OCI-LY7 (cell line): Measurements from ENCODE around the gene LIMS4. TPM values are rescaled to one million over a fixed set of nuclear protein-coding genes. Genes with fewer than 3 reads are reported as not detected.
"Not testable (repeated sequence)": the region's sequence is repeated elsewhere in the genome, so short reads cannot be mapped to it uniquely, and the experiment has no call there.

Source experiments
- BruUV-seq: library from RNA; stranded (reverse); fragments of 400-500 nt; replicated peaks from 2 replicates; lab custom pipeline; 2021; lab: Mats Ljungman, UMichigan
- CTCF ChIA-PET: fragments of 300-600 bp; sonication (Branson Sonifier 250); formaldehyde crosslinking; loops from one replicate; lab custom pipeline; 2022; ENCODE audit warnings: antibody characterized with exemption; ENCODE audit not compliant: unreplicated experiment; lab: Charles Lee
- POLR2A ChIA-PET: fragments of 300-600 bp; sonication (Branson Sonifier 250); formaldehyde crosslinking; loops from one replicate; lab custom pipeline; 2022; ENCODE audit warnings: antibody characterized with exemption; lab: Charles Lee
- DNase-seq: peaks from one replicate; pipeline ENCODE4 v3.0.0-alpha.2; 2015; ENCODE audit warnings: low spot score
- H2AFZ ChIP-seq: fragments of 200-600 bp; sonication (generic), shearing (Covaris generic); 2 replicates; pipeline ENCODE4 v1.6.1; 2014; ENCODE audit warnings: mild to moderate bottlenecking, antibody characterized with exemption, low read length, moderate library complexity
- H3K27ac ChIP-seq: fragments of 200-600 bp; sonication (generic); 2 replicates; pipeline ENCODE4 v1.5.1; 2014; ENCODE audit warnings: mixed run types, low read depth, mild to moderate bottlenecking, moderate library complexity, low read length, inconsistent platforms; ENCODE audit not compliant: poor library complexity, severe bottlenecking
- H3K36me3 ChIP-seq: fragments of 200-600 bp; sonication (generic); 2 replicates; pipeline ENCODE4 v1.6.1; 2014; ENCODE audit warnings: mild to moderate bottlenecking, antibody characterized with exemption, low read length, moderate library complexity, mixed read lengths; ENCODE audit not compliant: insufficient read depth
- H3K4me1 ChIP-seq: fragments of 200-600 bp; sonication (generic); 2 replicates; pipeline ENCODE4 v1.5.1; 2014; ENCODE audit warnings: mild to moderate bottlenecking, low read length; ENCODE audit not compliant: insufficient read depth, poor library complexity, severe bottlenecking
- H3K4me2 ChIP-seq: fragments of 200-600 bp; sonication (generic); 2 replicates; pipeline ENCODE4 v1.6.1; 2014; ENCODE audit warnings: mild to moderate bottlenecking, low read length
- H3K4me3 ChIP-seq: fragments of 200-600 bp; sonication (generic); 2 replicates; pipeline ENCODE4 v1.5.1; 2014; ENCODE audit warnings: mild to moderate bottlenecking, low read depth, low read length; ENCODE audit not compliant: poor library complexity, severe bottlenecking
- H3K79me2 ChIP-seq: fragments of 200-600 bp; sonication (generic); 2 replicates; pipeline ENCODE4 v1.6.1; 2016; ENCODE audit warnings: low read depth, mild to moderate bottlenecking, low read length, moderate library complexity, mixed read lengths; ENCODE audit not compliant: insufficient read depth
- H3K9me2 ChIP-seq: fragments of 200-600 bp; sonication (generic); 2 replicates; pipeline ENCODE4 v1.6.1; 2016; ENCODE audit warnings: mild to moderate bottlenecking, low read length, mixed read lengths; ENCODE audit not compliant: insufficient read depth
- H3K9me3 ChIP-seq: fragments of 200-600 bp; sonication (generic); 2 replicates; pipeline ENCODE4 v1.6.1; 2014; ENCODE audit warnings: mild to moderate bottlenecking, mixed run types, low read length, mixed read lengths
- H4K20me1 ChIP-seq: fragments of 200-600 bp; sonication (generic); 2 replicates; pipeline ENCODE4 v1.6.1; 2014; ENCODE audit warnings: mild to moderate bottlenecking, antibody characterized with exemption, low read length, moderate library complexity, mixed read lengths; ENCODE audit not compliant: insufficient read depth
- intact Hi-C: fragments of 100-400 bp; cut with micrococcal nuclease; formaldehyde crosslinking; loops from one replicate; pipeline ENCODE4 v1.10.0; 2022; ENCODE audit not compliant: unreplicated experiment
- total RNA-seq, 2 experiments: library from RNA; depleted of rRNA in 1 of 2; stranded (reverse); fragments of >200 nt in 1 of 2; shearing (Covaris generic) in 1 of 2; gene quantifications; 2 replicates each; pipeline ENCODE4 v1.2.3, GENCODE V29; 2014 to 2022

The LIMS4 gene
- total RNA-seq, 2 experiments from 2014 or later, result 1.2 TPM; not detected in 1

DNA sequence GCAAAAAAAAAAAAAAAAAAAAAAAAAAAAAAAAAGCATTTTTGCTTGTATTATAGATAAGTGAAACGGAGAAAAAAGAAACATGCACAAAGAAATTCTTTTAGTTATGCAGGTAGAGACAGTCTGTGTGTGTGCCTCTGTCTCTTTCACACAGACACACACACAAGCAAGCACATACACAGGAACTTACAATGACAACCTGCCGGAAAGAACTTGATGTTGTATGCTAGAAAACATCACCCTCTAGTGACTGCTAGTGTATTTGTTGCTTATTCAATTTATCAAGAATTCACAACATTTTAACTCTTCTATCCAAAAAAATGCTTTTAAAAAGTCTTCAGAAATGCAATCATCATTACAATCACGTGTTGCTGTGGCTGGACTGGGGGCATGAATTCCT, 8.6 kb upstream of the LIMS4 start:
- DNase-seq, H3K4me1 ChIP-seq, intact Hi-C loops, H3K9me3 ChIP-seq, H3K27ac ChIP-seq, H3K4me3 ChIP-seq, H3K4me2 ChIP-seq, H3K36me3 ChIP-seq, H3K79me2 ChIP-seq, H4K20me1 ChIP-seq, CTCF ChIA-PET, H2AFZ ChIP-seq, BruUV-seq, POLR2A ChIA-PET, H3K9me2 ChIP-seq: not testable (repeated sequence)

DNA sequence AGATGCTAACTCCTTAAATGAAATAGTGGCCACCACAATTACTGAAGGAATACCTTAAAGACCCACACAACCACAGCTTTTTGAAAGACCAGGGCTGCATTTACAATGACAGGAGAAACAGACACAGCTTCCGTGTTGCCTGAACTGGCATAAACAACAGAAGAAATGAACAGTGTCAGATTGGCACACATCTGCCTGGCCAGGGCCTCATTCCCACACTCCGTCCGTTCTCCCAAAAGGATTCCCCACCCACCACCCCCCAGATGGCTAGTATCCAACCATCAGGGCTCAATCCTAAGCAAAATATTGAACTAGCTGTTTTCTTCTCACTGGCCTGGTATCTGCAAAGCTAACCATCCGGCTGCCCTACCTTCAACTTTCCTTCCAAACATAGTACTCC, 7.5 kb upstream of the LIMS4 start:
- H3K4me2 ChIP-seq, H3K9me3 ChIP-seq, H3K4me3 ChIP-seq, H2AFZ ChIP-seq, H3K36me3 ChIP-seq, H4K20me1 ChIP-seq, H3K9me2 ChIP-seq, BruUV-seq, H3K27ac ChIP-seq, H3K4me1 ChIP-seq, POLR2A ChIA-PET, CTCF ChIA-PET, intact Hi-C loops, H3K79me2 ChIP-seq, DNase-seq: not testable (repeated sequence)

DNA sequence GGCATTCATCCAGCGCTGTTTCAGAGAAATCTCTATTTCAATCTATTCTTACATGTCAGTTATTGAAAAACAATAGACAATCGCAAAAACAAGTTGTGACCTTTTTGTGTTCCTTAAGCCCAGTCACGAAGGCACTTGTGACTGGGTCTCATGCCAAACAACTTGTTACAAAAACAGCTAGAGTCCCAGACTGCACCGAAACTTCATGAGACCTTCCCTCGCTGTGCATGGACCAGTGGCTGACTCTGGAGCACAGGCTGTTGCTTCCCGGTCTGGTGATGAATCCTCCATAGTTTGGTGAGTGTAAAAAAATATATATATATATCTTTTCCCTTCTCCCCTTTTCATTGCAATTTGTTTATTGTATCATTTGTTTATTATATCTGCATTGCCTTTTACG, 4.8 kb upstream of the LIMS4 start:
- H3K79me2 ChIP-seq, H3K36me3 ChIP-seq, intact Hi-C loops, H3K9me3 ChIP-seq, CTCF ChIA-PET, H2AFZ ChIP-seq, H3K9me2 ChIP-seq, H3K4me3 ChIP-seq, POLR2A ChIA-PET, DNase-seq, H3K27ac ChIP-seq, BruUV-seq, H4K20me1 ChIP-seq, H3K4me1 ChIP-seq, H3K4me2 ChIP-seq: not testable (repeated sequence)

DNA sequence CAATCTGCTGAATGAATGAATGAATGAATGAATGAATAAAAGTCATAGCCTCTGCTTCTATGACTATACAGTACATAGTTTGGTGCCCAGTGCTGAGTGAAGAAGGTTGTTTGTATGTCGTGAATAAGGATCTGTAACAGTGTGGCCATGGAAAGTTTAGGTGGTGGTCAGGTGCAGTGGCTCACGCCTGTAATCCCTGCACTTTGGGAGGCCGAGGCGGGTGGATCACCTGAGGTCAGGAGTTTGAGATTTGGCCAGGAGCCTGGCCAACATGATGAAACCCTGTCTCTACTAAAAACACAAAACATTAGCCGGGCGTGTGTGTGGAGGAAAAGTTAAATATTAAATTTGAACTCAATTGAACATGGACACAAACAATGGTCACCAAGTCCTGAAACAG, 4.3 kb upstream of the LIMS4 start:
- H2AFZ ChIP-seq, H4K20me1 ChIP-seq, H3K9me2 ChIP-seq, H3K9me3 ChIP-seq, POLR2A ChIA-PET, H3K4me3 ChIP-seq, BruUV-seq, H3K4me2 ChIP-seq, intact Hi-C loops, H3K4me1 ChIP-seq, DNase-seq, CTCF ChIA-PET, H3K36me3 ChIP-seq, H3K27ac ChIP-seq, H3K79me2 ChIP-seq: not testable (repeated sequence)

DNA sequence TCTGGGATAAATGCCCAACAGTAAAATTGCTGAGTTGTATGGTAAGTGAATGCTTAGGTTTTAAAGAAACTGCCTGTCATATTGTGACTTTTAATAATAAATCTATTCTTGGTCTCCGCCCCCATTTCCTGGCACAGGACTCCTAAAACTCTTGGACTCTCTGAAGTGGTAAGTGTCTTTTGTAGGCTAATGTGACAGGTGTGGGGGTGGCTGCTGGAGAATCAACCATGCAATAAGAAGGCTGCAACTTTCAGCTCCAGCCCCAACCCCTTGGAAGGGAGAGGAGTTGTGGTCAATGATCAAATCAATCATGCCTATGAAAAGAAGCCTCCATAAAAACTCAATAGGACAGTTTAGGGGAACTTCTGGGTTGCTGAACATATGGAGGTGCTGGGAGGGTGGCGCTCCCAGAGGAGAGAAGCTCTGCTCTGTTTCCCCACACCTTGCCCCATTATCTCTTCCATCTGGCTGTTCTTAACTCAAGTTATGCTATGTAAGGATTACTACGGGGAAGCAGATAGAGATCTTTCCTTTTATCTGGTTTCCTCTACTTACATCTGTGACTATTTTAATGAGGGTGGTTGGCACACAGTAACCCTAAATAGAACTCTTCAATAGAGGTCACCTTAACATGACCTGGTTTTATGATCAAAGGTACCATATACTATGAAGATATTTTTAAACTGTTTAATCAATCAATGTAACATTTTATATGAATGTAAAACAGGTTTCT, 3.2 kb upstream of the LIMS4 start:
- POLR2A ChIA-PET, DNase-seq, H4K20me1 ChIP-seq, H2AFZ ChIP-seq, intact Hi-C loops, H3K36me3 ChIP-seq, CTCF ChIA-PET, H3K9me3 ChIP-seq, H3K27ac ChIP-seq, H3K4me3 ChIP-seq, H3K4me1 ChIP-seq, H3K4me2 ChIP-seq, H3K9me2 ChIP-seq, BruUV-seq, H3K79me2 ChIP-seq: not testable (repeated sequence)

DNA sequence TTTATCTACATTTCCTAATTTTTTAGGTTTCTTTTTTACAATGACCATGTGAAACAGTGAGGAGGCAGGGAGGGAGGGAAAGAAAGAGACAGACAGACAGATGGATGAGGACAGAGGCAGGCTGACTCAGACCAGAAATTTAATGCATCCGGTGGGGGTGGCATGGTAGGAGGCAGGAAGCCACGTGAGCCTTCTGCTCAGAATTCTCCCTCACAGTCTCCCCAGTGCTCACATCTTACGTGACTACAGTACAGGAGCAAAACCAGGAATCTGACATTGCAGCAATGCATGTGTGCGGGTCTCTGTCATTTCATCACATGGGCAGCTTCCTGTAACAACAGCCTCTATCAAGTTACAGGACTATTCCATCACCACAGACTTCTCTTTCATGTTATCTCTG, 2.3 kb upstream of the LIMS4 start:
- H3K9me2 ChIP-seq, intact Hi-C loops, H3K27ac ChIP-seq, H4K20me1 ChIP-seq, H2AFZ ChIP-seq, BruUV-seq, CTCF ChIA-PET, H3K79me2 ChIP-seq, H3K36me3 ChIP-seq, H3K4me3 ChIP-seq, H3K9me3 ChIP-seq, H3K4me1 ChIP-seq, POLR2A ChIA-PET, DNase-seq, H3K4me2 ChIP-seq: not testable (repeated sequence)
